ENCODE measurements around the gene TBP.
A peak's percentile ranks its signal among the peaks of the same experiment; 100 is the strongest.

Gene TBP
- long read RNA-seq, transcript TBP-202 (8 exons, 1,903 nt) = major isoform, 22 of 44 reads
- long read RNA-seq, transcript TBP-201 (8 exons, 1,861 nt) = minor isoform, 6 of 44 reads
- long read RNA-seq, partial matches to known transcripts = 11 of 44 reads
- long read RNA-seq, other reads (novel, unspliced or antisense) = 3 of 44 reads

- no peaks in the 10 kb centered on the region for H3K27me3 ChIP-seq (ENCODE audit: insufficient read depth, poor library complexity, severe bottlenecking)
- DNase-seq (ENCODE audit: low read depth in 1 of 2, low spot score in 1 of 2) = peak; percentile 95 to 98
- H3K27ac ChIP-seq (replicated peaks) = peak within 1 kb of the TSS; percentile 90
- TF ChIP-seq SPI1 (IDR thresholded peaks at IDR 0.05; ENCODE audit: borderline replicate concordance, low read depth) = no peak; the same call in 1 of the 2 replicates
- no peak for TF ChIP-seq CTCF (IDR thresholded peaks at IDR 0.05; ENCODE audit: insufficient read depth, low read length)
- TF ChIP-seq REST (IDR thresholded peaks at IDR 0.05; ENCODE audit: insufficient replicate concordance, low read depth) = no peak
- TF ChIP-seq GABPA (IDR thresholded peaks at IDR 0.05; ENCODE audit: low read depth) = peak; percentile 95
- TF ChIP-seq POLR2AphosphoS5 (IDR thresholded peaks at IDR 0.05; ENCODE audit: low read depth) = peak; percentile 70
- H3K4me3 ChIP-seq (replicated peaks; ENCODE audit: insufficient read depth, low read length) = peak within 1 kb of the TSS; percentile 93
Measured at GRCh38 chr6:170554013-170554795, at the start of gene TBP. Gene TBP, plus strand, starts transcription at chr6:170554369. Its CDS starts 2,661 bp downstream, at chr6:170557030.

- Histone ChIP-seq H3K27ac (replicated peaks) (no peak overlapping the region), H3K27me3 (ENCODE audit: insufficient read depth, poor library complexity, severe bottlenecking) (no peaks in the 10 kb centered on the region), H3K4me3 (replicated peaks; ENCODE audit: insufficient read depth, low read length) (no peak overlapping the region)
- DNase-seq (ENCODE audit: low read depth in 1 of 2, low spot score in 1 of 2) = no peak
- TF ChIP-seq REST (IDR thresholded peaks at IDR 0.05; ENCODE audit: insufficient replicate concordance, low read depth) (no peak), SPI1 (IDR thresholded peaks at IDR 0.05; ENCODE audit: borderline replicate concordance, low read depth) (no peak), GABPA (IDR thresholded peaks at IDR 0.05; ENCODE audit: low read depth) (no peak), POLR2AphosphoS5 (IDR thresholded peaks at IDR 0.05; ENCODE audit: low read depth) (no peak), CTCF (IDR thresholded peaks at IDR 0.05; ENCODE audit: insufficient read depth, low read length) (no peak)
Measured at GRCh38 chr6:170504479-170504878, 49.7 kb upstream of the TBP start.

GRCh38 chr6:170505306-170505705 is 48.9 kb upstream of the TBP start:
- Histone ChIP-seq H3K27ac (replicated peaks) (no peak overlapping the region), H3K4me3 (replicated peaks; ENCODE audit: insufficient read depth, low read length) (no peak overlapping the region), H3K27me3 (ENCODE audit: insufficient read depth, poor library complexity, severe bottlenecking) (no peaks in the 10 kb centered on the region)
- no peak for TF ChIP-seq REST (IDR thresholded peaks at IDR 0.05; ENCODE audit: insufficient replicate concordance, low read depth)
- TF ChIP-seq SPI1 (IDR thresholded peaks at IDR 0.05; ENCODE audit: borderline replicate concordance, low read depth) = no peak
- no peak for TF ChIP-seq POLR2AphosphoS5 (IDR thresholded peaks at IDR 0.05; ENCODE audit: low read depth)
- no peak for TF ChIP-seq GABPA (IDR thresholded peaks at IDR 0.05; ENCODE audit: low read depth)
- TF ChIP-seq CTCF (IDR thresholded peaks at IDR 0.05; ENCODE audit: insufficient read depth, low read length) = no peak
- no peak for DNase-seq (ENCODE audit: low read depth in 1 of 2, low spot score in 1 of 2)
